Measurements from ENCODE around the gene ANTXRL.
"Not testable (repeated sequence)": the region's sequence is repeated elsewhere in the genome, so short reads cannot be mapped to it uniquely, and the experiment has no call there.

The ANTXRL gene

GRCh38 chr10:46367666-46368240 lies 81.0 kb downstream of the ANTXRL start:
- not testable (repeated sequence) for ATAC-seq; H3K4me1 Mint-ChIP-seq; H3K9me3 Mint-ChIP-seq; H3K36me3 Mint-ChIP-seq; H3K4me3 Mint-ChIP-seq; H3K27ac Mint-ChIP-seq; DNase-seq (ENCODE audit: low spot score in 2 of 2)

- DNase-seq (ENCODE audit: low spot score in 2 of 2); H3K4me3 Mint-ChIP-seq; H3K9me3 Mint-ChIP-seq; H3K27ac Mint-ChIP-seq; ATAC-seq; H3K4me1 Mint-ChIP-seq; H3K36me3 Mint-ChIP-seq: not testable (repeated sequence)
These were observed 82.2 kb downstream of the ANTXRL start for GRCh38 chr10:46368956-46369355.

GRCh38 chr10:46374410-46374809 lies 87.6 kb downstream of the ANTXRL start:
- ATAC-seq; H3K4me1 Mint-ChIP-seq; H3K9me3 Mint-ChIP-seq; H3K4me3 Mint-ChIP-seq; DNase-seq (ENCODE audit: low spot score in 2 of 2); H3K27ac Mint-ChIP-seq; H3K36me3 Mint-ChIP-seq: not testable (repeated sequence)

DNA sequence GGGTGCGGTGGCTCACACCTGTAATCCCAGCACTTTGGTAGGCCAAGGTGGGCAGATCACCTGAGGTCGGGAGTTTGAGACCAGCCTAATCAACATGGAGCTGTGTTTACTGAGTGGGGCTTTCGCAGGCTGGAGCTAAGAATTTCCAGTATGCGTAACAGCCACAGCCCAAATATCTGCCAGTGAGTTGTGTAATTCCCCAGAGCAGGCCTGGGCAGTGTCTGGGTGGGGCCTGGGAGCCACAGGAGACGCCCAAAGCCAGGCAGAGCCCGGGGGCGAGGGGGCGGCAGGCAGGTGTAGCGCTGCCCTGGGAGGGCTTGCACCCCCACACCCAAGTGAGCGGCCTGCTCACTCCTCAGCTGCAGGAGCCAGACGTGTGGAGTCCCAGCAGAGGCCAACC lies 88.6 kb downstream of the ANTXRL start, which contains the start of gene ANXA8L1:
Gene ANXA8L1 (plus strand): TSS at position 371 of the 400 bp plus-strand sequence. CDS start 76 bp downstream, outside the sequence.
- not testable (repeated sequence) for H3K36me3 Mint-ChIP-seq; H3K27ac Mint-ChIP-seq; H3K4me3 Mint-ChIP-seq; DNase-seq (ENCODE audit: low spot score in 2 of 2); H3K4me1 Mint-ChIP-seq; H3K9me3 Mint-ChIP-seq; ATAC-seq

DNA sequence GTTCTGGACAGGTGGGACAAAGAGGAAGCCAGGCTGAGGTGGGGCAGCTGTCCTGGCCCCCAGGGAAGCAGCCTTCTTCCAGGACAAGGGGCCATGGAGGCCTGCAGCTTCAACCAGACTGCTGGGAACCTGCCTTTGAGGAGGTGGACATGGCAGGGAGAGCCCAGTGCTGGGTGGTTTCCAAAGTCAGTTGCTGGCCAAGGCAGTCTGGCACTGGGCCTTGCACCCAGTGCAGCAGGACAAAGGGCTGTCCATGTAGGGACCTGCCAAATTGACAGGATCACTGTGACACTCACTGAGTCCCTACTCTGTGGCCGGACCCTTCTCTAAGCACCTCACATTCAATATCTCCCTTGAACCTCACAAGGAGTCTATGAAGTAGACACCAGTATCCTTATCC lies 90.2 kb downstream of the ANTXRL start:
- ATAC-seq; DNase-seq (ENCODE audit: low spot score in 2 of 2); H3K4me1 Mint-ChIP-seq; H3K27ac Mint-ChIP-seq; H3K4me3 Mint-ChIP-seq; H3K9me3 Mint-ChIP-seq; H3K36me3 Mint-ChIP-seq: not testable (repeated sequence)

DNA sequence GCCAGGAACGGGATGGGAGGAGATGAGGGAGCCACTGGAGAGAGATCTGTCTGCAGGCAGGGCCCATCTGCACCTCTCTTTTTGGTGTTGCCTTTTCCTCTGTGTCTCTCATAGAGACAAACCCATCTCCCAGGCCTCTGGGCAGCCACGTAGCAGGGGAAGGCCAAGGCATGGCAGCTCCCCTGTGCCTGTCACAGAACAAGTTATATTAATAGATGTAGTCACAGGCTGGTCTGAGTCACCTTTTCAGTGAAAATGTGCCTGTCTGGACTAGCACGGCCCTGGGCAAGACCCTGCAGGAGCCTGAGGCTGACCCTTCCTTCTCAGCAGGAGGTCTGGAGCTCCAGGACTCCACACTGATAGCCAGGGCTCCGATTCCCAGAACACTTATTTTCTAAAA lies 90.9 kb downstream of the ANTXRL start:
- not testable (repeated sequence) for H3K4me1 Mint-ChIP-seq; DNase-seq (ENCODE audit: low spot score in 2 of 2); H3K9me3 Mint-ChIP-seq; H3K27ac Mint-ChIP-seq; H3K4me3 Mint-ChIP-seq; H3K36me3 Mint-ChIP-seq
- peak; percentile 6 for ATAC-seq

- not testable (repeated sequence) for H3K36me3 Mint-ChIP-seq; H3K27ac Mint-ChIP-seq; H3K9me3 Mint-ChIP-seq; H3K4me1 Mint-ChIP-seq; H3K4me3 Mint-ChIP-seq; DNase-seq (ENCODE audit: low spot score in 2 of 2)
- peak; percentile 56 for ATAC-seq
These were observed 91.3 kb downstream of the ANTXRL start for GRCh38 chr10:46378108-46378507.

DNA sequence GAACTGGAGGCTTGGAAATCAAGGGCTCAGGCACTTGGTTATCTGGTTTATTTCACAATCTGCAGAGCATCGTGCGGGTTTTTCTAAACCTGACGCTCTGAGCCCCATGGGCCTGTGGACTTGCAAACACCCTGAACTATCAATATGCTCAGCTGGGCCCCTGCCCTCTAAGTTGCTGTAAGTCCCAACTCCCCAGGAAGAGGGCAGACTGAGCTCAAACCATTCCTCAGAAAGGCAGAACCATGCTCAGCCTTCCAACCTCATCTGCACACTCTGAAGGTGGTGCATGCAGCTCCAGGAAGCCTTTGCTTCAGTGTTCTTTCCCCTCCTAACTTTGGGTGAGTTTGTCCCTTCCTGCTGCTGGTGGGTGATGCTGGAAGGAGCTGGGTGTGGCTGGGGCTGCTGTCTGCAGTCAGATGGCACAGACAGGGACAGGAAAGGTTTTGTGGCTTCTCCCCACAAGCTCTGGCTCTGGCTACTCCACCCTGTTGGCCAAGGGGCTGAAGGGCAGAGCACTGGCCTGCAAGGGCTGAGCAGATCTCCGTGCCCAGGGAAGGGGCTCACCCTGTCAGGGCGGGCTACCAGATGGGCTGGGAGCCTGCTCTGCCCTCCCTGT lies 92.5 kb downstream of the ANTXRL start:
- H3K4me3 Mint-ChIP-seq; H3K9me3 Mint-ChIP-seq; H3K27ac Mint-ChIP-seq; H3K36me3 Mint-ChIP-seq; H3K4me1 Mint-ChIP-seq; DNase-seq (ENCODE audit: low spot score in 2 of 2); ATAC-seq: not testable (repeated sequence)
